Activated T-cell treated with anti-CD3 and anti-CD28 coated beads for 1 hour (primary cell): ENCODE data around the gene GOLGA6B.
"Not testable (repeated sequence)": the region's sequence is repeated elsewhere in the genome, so short reads cannot be mapped to it uniquely, and the experiment has no call there.

Source experiments
- DNase-seq: peaks from one replicate; pipeline ENCODE4 v3.0.0-alpha.2; 2020; ENCODE audit warnings: low read depth

The GOLGA6B gene

GRCh38 chr15:72654397-72654796 lies at the start of gene GOLGA6B:
GOLGA6B (plus strand) TSS chr15:72654697; CDS start chr15:72654738, 41 bp downstream.
- not testable (repeated sequence) for DNase-seq

- DNase-seq: no peak
These were observed 49.7 kb upstream of the GOLGA6B start for GRCh38 chr15:72604794-72605193.

GRCh38 chr15:72608084-72608483 lies 46.4 kb upstream of the GOLGA6B start:
- not testable (repeated sequence) for DNase-seq

GRCh38 chr15:72609862-72610261 lies 44.6 kb upstream of the GOLGA6B start:
- no peak for DNase-seq

- not testable (repeated sequence) for DNase-seq
These were observed 42.2 kb upstream of the GOLGA6B start for GRCh38 chr15:72612324-72612723.

GRCh38 chr15:72614810-72615532 lies 39.5 kb upstream of the GOLGA6B start:
- no peak for DNase-seq

- not testable (repeated sequence) for DNase-seq
These were observed 38.8 kb upstream of the GOLGA6B start for GRCh38 chr15:72615533-72616233.

GRCh38 chr15:72616491-72617210 lies 37.8 kb upstream of the GOLGA6B start:
- no peak for DNase-seq

GRCh38 chr15:72623854-72624253 lies 30.6 kb upstream of the GOLGA6B start:
- not testable (repeated sequence) for DNase-seq

GRCh38 chr15:72626153-72626552 lies 28.3 kb upstream of the GOLGA6B start:
- not testable (repeated sequence) for DNase-seq

GRCh38 chr15:72628249-72629067 lies 26.0 kb upstream of the GOLGA6B start:
- not testable (repeated sequence) for DNase-seq

GRCh38 chr15:72629068-72629570 lies 25.4 kb upstream of the GOLGA6B start:
- not testable (repeated sequence) for DNase-seq

- peak; percentile 35 for DNase-seq
These were observed 17.8 kb upstream of the GOLGA6B start for GRCh38 chr15:72636519-72637282.

- not testable (repeated sequence) for DNase-seq
These were observed 14.6 kb upstream of the GOLGA6B start for GRCh38 chr15:72639759-72640483.

GRCh38 chr15:72642271-72642670 lies 12.2 kb upstream of the GOLGA6B start:
- DNase-seq: not testable (repeated sequence)

GRCh38 chr15:72648631-72649253 lies 5.8 kb upstream of the GOLGA6B start:
- not testable (repeated sequence) for DNase-seq

- DNase-seq: not testable (repeated sequence)
These were observed 1.5 kb downstream of the GOLGA6B start for GRCh38 chr15:72656014-72656413.

GRCh38 chr15:72661081-72661480 lies 6.6 kb downstream of the GOLGA6B start:
- not testable (repeated sequence) for DNase-seq

GRCh38 chr15:72663931-72664330 lies 9.4 kb downstream of the GOLGA6B start:
- DNase-seq: not testable (repeated sequence)
